H1 (cell line): ENCODE data around the gene CASZ1. TPM values are rescaled to one million over a fixed set of nuclear protein-coding genes. Genes with fewer than 3 reads are reported as not detected.

Experiments used
- CTCF ChIA-PET: fragments of 300-600 bp; sonication (Branson Sonifier 250); formaldehyde crosslinking; loops from one replicate; lab custom pipeline; 2021; ENCODE audit not compliant: partially characterized antibody; lab: Charles Lee
- POLR2A ChIA-PET: fragments of 300-600 bp; sonication (Branson Sonifier 250); formaldehyde crosslinking; loops from one replicate; lab custom pipeline; 2021; ENCODE audit warnings: inconsistent platforms; ENCODE audit not compliant: partially characterized antibody; lab: Charles Lee
- DNase-seq, 2 experiments: peaks; one replicate each; pipeline versions ENCODE4 v3.0.0 to v3.0.0-alpha.2; 2010 to 2022; ENCODE audit warnings: low spot score in 2 of 2, low read depth in 1 of 2, mixed read lengths in 1 of 2
- FAIRE-seq: peaks from 2 replicates; lab custom pipeline; 2011; peaks lifted over from hg19 to GRCh38; lab: Jason Lieb, UNC
- H2AFZ ChIP-seq: 2 replicates; pipeline ENCODE4 v1.8.1; 2012; ENCODE audit warnings: low read length, inconsistent platforms
- H2AK5ac ChIP-seq: 2 replicates; pipeline ENCODE4 v1.6.1; 2013; ENCODE audit warnings: low read depth, low read length
- H2BK120ac ChIP-seq: replicated peaks from 2 replicates; pipeline ENCODE3; 2013; ENCODE audit warnings: low read depth, low read length, inconsistent platforms
- H2BK12ac ChIP-seq: 2 replicates; pipeline ENCODE4 v1.6.1; 2013; ENCODE audit warnings: low read depth, low read length
- H2BK15ac ChIP-seq: 2 replicates; pipeline ENCODE4 v1.6.1; 2013; ENCODE audit warnings: low read length
- H2BK20ac ChIP-seq: 2 replicates; pipeline ENCODE4 v1.6.1; 2013; ENCODE audit warnings: low read length
- H2BK5ac ChIP-seq: 2 replicates; pipeline ENCODE4 v1.6.1; 2013; ENCODE audit warnings: low read depth, low read length
- H3K14ac ChIP-seq: 2 replicates; pipeline ENCODE4 v1.6.1; 2013; ENCODE audit warnings: inconsistent platforms; ENCODE audit not compliant: insufficient read length
- H3K18ac ChIP-seq: 2 replicates; pipeline ENCODE4 v1.6.1; 2013; ENCODE audit warnings: low read length; ENCODE audit errors: extremely low read depth
- H3K23ac ChIP-seq: 2 replicates; pipeline ENCODE4 v1.6.1; 2013; ENCODE audit warnings: inconsistent platforms; ENCODE audit not compliant: insufficient read length
- H3K23me2 ChIP-seq: 2 replicates; pipeline ENCODE4 v1.6.1; 2013; ENCODE audit warnings: low read depth, low read length
- H3K27ac ChIP-seq: 2 replicates; pipeline ENCODE4 v1.6.1; 2011; ENCODE audit warnings: low read depth, low read length, inconsistent platforms
- H3K27me3 ChIP-seq, 4 experiments: replicated peaks in 1 of 4; 1 replicate in 1 of 4; 2 replicates in 3 of 4; pipeline versions ENCODE4 v1.6.1 to v1.8.1; 2011 to 2013; ENCODE audit warnings: low read length in 3 of 4, mild to moderate bottlenecking in 3 of 4, inconsistent platforms in 2 of 4, mixed read lengths in 2 of 4, moderate library complexity in 1 of 4; ENCODE audit not compliant: control insufficient read depth in 3 of 4, insufficient read depth in 3 of 4; ENCODE audit errors: extremely low read depth in 1 of 4
- H3K36me3 ChIP-seq, 4 experiments: 2 replicates each; pipeline versions ENCODE4 v1.6.1 to v1.8.1; 2011 to 2013; ENCODE audit warnings: mild to moderate bottlenecking in 4 of 4, low read length in 3 of 4, moderate library complexity in 2 of 4, control low read depth in 1 of 4, inconsistent platforms in 1 of 4; ENCODE audit not compliant: insufficient read depth in 4 of 4, control insufficient read depth in 2 of 4
- H3K4ac ChIP-seq: replicated peaks from 2 replicates; pipeline ENCODE3; 2013; ENCODE audit warnings: low read length, low read depth, mixed read lengths, inconsistent platforms; ENCODE audit not compliant: insufficient read length
- H3K4me1 ChIP-seq, 4 experiments: replicated peaks in 1 of 4; 1 replicate in 1 of 4; 2 replicates in 3 of 4; pipeline versions ENCODE4 v1.6.1 to v1.8.1; 2011 to 2013; ENCODE audit warnings: low read length in 3 of 4, inconsistent platforms in 2 of 4, mixed read lengths in 1 of 4; ENCODE audit not compliant: insufficient read depth in 4 of 4, control insufficient read depth in 3 of 4
- H3K4me2 ChIP-seq, 2 experiments: 2 replicates each; pipeline versions ENCODE4 v1.6.1 to v1.8.1; 2011 to 2013; ENCODE audit warnings: low read depth in 2 of 2, low read length in 2 of 2, control low read depth in 1 of 2, inconsistent platforms in 1 of 2, mild to moderate bottlenecking in 1 of 2; ENCODE audit not compliant: insufficient read depth in 1 of 2
- H3K4me3 ChIP-seq, 4 experiments: fragments of 200-600, 300-600 bp in 1 of 4; sonication (generic), shearing (Covaris generic), sonication (Bioruptor Twin) in 1 of 4; 2 replicates each; pipeline versions ENCODE4 v1.5.1 to v1.8.1; 2011 to 2016; ENCODE audit warnings: low read length in 4 of 4, low read depth in 3 of 4, control low read depth in 2 of 4, inconsistent platforms in 2 of 4, mild to moderate bottlenecking in 2 of 4, mixed read lengths in 1 of 4, moderate library complexity in 1 of 4; ENCODE audit not compliant: insufficient read depth in 2 of 4; ENCODE audit errors: extremely low read depth in 1 of 4
- H3K56ac ChIP-seq: replicated peaks from 2 replicates; pipeline ENCODE3; 2013; ENCODE audit warnings: low read depth, mild to moderate bottlenecking, mixed read lengths, low read length, inconsistent platforms; ENCODE audit not compliant: insufficient read length
- H3K79me1 ChIP-seq: 2 replicates; pipeline ENCODE4 v1.6.1; 2013; ENCODE audit warnings: low read depth, low read length, control low read depth
- H3K79me2 ChIP-seq, 2 experiments: 2 replicates each; pipeline versions ENCODE4 v1.6.1 to v1.8.1; 2012 to 2013; ENCODE audit warnings: low read length in 2 of 2, mild to moderate bottlenecking in 2 of 2, inconsistent platforms in 1 of 2; ENCODE audit not compliant: insufficient read depth in 2 of 2, control insufficient read depth in 1 of 2
- H3K9ac ChIP-seq, 4 experiments: replicated peaks in 1 of 4; 1 replicate in 1 of 4; 2 replicates in 3 of 4; pipeline versions ENCODE4 v1.6.1 to v1.8.1; 2011 to 2013; ENCODE audit warnings: low read depth in 3 of 4, low read length in 3 of 4, control low read depth in 2 of 4, mild to moderate bottlenecking in 2 of 4, moderate library complexity in 2 of 4, inconsistent platforms in 1 of 4; ENCODE audit errors: extremely low read depth in 1 of 4
- H3K9me3 ChIP-seq, 2 experiments: 2 replicates each; pipeline versions ENCODE4 v1.6.1 to v1.8.1; 2012 to 2013; ENCODE audit warnings: mild to moderate bottlenecking in 2 of 2, moderate library complexity in 2 of 2, control low read depth in 1 of 2, inconsistent platforms in 1 of 2, low read depth in 1 of 2, low read length in 1 of 2, mixed read lengths in 1 of 2; ENCODE audit not compliant: insufficient read depth in 2 of 2
- H4K20me1 ChIP-seq, 2 experiments: replicated peaks in 1 of 2; 2 replicates each; pipeline versions ENCODE3 to v1.8.1; 2011 to 2013; ENCODE audit warnings: inconsistent platforms in 2 of 2, low read length in 2 of 2, mild to moderate bottlenecking in 1 of 2; ENCODE audit not compliant: insufficient read depth in 2 of 2, control insufficient read depth in 1 of 2
- H4K5ac ChIP-seq: 2 replicates; pipeline ENCODE4 v1.6.1; 2013; ENCODE audit warnings: low read length, low read depth, mixed read lengths, inconsistent platforms; ENCODE audit not compliant: insufficient read length
- H4K8ac ChIP-seq: 2 replicates; pipeline ENCODE4 v1.8.0; 2013; ENCODE audit warnings: mild to moderate bottlenecking, moderate library complexity, low read length, inconsistent platforms; ENCODE audit not compliant: insufficient read depth; ENCODE audit errors: extremely low read depth
- H4K91ac ChIP-seq: replicated peaks from 2 replicates; pipeline ENCODE3; 2013; ENCODE audit warnings: low read length, mixed read lengths, inconsistent platforms; ENCODE audit not compliant: insufficient read length
- BCL11A ChIP-seq, 2 experiments: IDR thresholded peaks; one replicate each; pipeline ENCODE4 v1.6.1; 2011; ENCODE audit warnings: low read depth in 2 of 2, low read length in 2 of 2, mild to moderate bottlenecking in 2 of 2
- CREB1 ChIP-seq: IDR thresholded peaks from 2 replicates; pipeline ENCODE4 v1.6.1; 2012; ENCODE audit warnings: inconsistent platforms
- JUN ChIP-seq: IDR thresholded peaks from 2 replicates; pipeline ENCODE4 v1.6.1; 2011; ENCODE audit warnings: low read depth, mild to moderate bottlenecking, improper control_type of control experiment, low read length
- JUND ChIP-seq: IDR thresholded peaks from 2 replicates; pipeline ENCODE4 v1.6.1; 2011; ENCODE audit warnings: mild to moderate bottlenecking, improper control_type of control experiment, low read length
- RBBP5 ChIP-seq: IDR thresholded peaks from 2 replicates; pipeline ENCODE4 v1.7.1; 2012; ENCODE audit warnings: low read depth, mild to moderate bottlenecking, inconsistent platforms, low read length, moderate library complexity, borderline replicate concordance
- SIRT6 ChIP-seq: IDR thresholded peaks from one replicate; pipeline ENCODE4 v1.7.1; 2012; ENCODE audit warnings: low read length, inconsistent platforms
- SP1 ChIP-seq: IDR thresholded peaks from 2 replicates; pipeline ENCODE4 v1.6.1; 2011; ENCODE audit warnings: low read depth, low read length
- SP2 ChIP-seq: IDR thresholded peaks from 2 replicates; pipeline ENCODE4 v1.6.1; 2012; ENCODE audit warnings: mild to moderate bottlenecking, low read length, inconsistent platforms
- SP4 ChIP-seq: IDR thresholded peaks from 2 replicates; pipeline ENCODE4 v1.6.1; 2012; ENCODE audit warnings: low read length, inconsistent platforms
- SUZ12 ChIP-seq: fragments of 200-600 bp; sonication (generic); IDR thresholded peaks from 2 replicates; pipeline ENCODE4 v1.6.1; 2012; ENCODE audit warnings: mild to moderate bottlenecking, inconsistent platforms, low read length, moderate library complexity, mixed read lengths
- TAF7 ChIP-seq: optimal IDR thresholded peaks from 2 replicates; pipeline ENCODE3; 2011; ENCODE audit warnings: low read depth, mild to moderate bottlenecking, inconsistent platforms, low read length, moderate library complexity, borderline replicate concordance
- WGBS, 2 experiments: shearing (Covaris generic) in 1 of 2; methylation state at CpG; one replicate each; pipeline versions ENCODE4 v1.1.6 to v1.1.7; 2013 to 2015; ENCODE audit warnings: low lambda C conversion rate in 2 of 2, mixed read lengths in 2 of 2, inconsistent platforms in 1 of 2, low coverage in 1 of 2, missing lambda C conversion rate in 1 of 2; ENCODE audit not compliant: insufficient replicate concordance in 2 of 2, insufficient coverage in 1 of 2, insufficient read length in 1 of 2; ENCODE audit errors: extremely low coverage in 1 of 2, missing lambda C conversion rate in 1 of 2; 5-methylcytosine and 5-hydroxymethylcytosine counted together
- polyA plus RNA-seq, 7 experiments: library from polyadenylated mRNA; depleted of rRNA in 3 of 7; stranded (reverse) in 5 of 7; unstranded in 2 of 7; fragments of >200 nt in 5 of 7; fragments of 200-250 nt in 2 of 7; gene quantifications; 1 replicate in 5 of 7; 2 replicates in 1 of 7; 4 replicates in 1 of 7; pipeline versions ENCODE4 v1.2.1 to v1.2.3, GENCODE V29; 2011 to 2013; ENCODE audit warnings: missing spikeins in 2 of 7, mixed read lengths in 2 of 7
- total RNA-seq: library from RNA; stranded (reverse); fragmentation: NEBNext Ultra II Directional; extraction: Animal tissue kit (Norgen Biotek cat#: 25700); gene quantifications from 2 replicates; pipeline ENCODE4 v1.2.1, GENCODE V29; 2021
- TF ChIP-seq, protein P1 (sequence below): IDR thresholded peaks from 2 replicates; pipeline ENCODE4 v1.6.1; 2012; ENCODE audit warnings: low read length, inconsistent platforms

The CASZ1 gene
- total and polyA plus RNA-seq, 2 of the 8 experiments (the other 6 are each of a cell fraction or from before 2014, with no cell fraction given), result 4.4 to 7.7 TPM

DNA sequence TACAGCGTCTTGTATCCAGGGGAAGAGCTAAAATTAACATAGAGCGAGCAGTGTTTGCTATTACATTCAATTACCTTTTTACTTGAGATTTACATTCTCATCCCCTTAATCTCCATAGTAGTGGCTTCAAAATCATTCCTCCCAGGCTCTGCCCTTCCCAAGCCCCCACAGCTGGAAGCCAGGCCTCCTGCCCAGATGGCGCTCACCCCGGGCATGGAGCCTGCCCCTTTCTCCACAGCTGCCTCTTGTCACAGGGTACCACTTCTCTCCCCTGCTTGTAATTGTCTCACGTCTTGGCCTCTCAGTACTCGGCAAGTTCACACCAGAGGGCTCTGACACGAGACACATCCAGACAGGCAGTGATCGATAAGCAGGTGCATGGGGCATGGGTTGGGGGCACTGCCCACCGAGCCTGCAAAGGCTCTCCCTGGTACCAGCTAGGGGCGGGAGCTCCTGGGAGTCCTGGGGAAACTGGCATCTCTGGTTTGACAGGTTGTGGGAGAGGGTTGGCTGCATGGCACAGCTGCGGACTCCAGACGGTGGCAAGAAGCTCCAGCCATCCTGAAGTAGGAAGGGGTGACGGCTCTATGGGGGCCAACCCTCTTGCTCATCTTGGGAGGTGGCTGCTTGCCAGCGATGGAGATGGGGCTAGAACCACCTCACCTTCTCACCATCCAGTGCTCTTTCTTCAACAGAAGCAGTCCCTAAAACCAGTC lies 20.1 kb downstream of the CASZ1 start:
- Histone ChIP-seq H3K56ac (no peak overlapping the region), H3K4me2 (no peak overlapping the region), H3K18ac (no peak overlapping the region), H2BK20ac (no peak overlapping the region), H3K79me1 (no peaks in the 10 kb centered on the region; the same call in 1 of the 2 replicates), H3K4me3 (no peak overlapping the region), H3K27me3 (no peaks in the 10 kb centered on the region), H3K23ac (no peak overlapping the region), H3K9me3 (no peaks in the 10 kb centered on the region), H3K14ac (no peak overlapping the region), H4K8ac (no peak overlapping the region), H3K4me1 (peaks cover 0 to 7% (median 0%) of the 10 kb centered on the region in 4 experiments; a peak in 2 of 7 replicates), H3K36me3 (no peaks in the 10 kb centered on the region; a peak in 2 of 8 replicates), H3K79me2 (no peaks in the 10 kb centered on the region), H3K23me2 (peaks cover 11% of the 10 kb centered on the region; the same call in 1 of the 2 replicates), H3K9ac (no peak overlapping the region), H2AFZ (no peak overlapping the region), H4K91ac (no peak overlapping the region), H2BK15ac (no peak overlapping the region), H2BK120ac (no peak overlapping the region), H3K4ac (no peak overlapping the region), H2BK5ac (no peak overlapping the region), H4K5ac (no peak overlapping the region), H3K27ac (no peak overlapping the region), H2AK5ac (no peak overlapping the region), H2BK12ac (no peak overlapping the region), H4K20me1 (peaks cover 0 to 8% of the 10 kb centered on the region in 2 experiments)
- 92% methylated on average over 14 of the region's 14 CpGs; no CpG with 5 or more reads in 1 of the 2 experiments for WGBS, 2 experiments
- no peak for DNase-seq
- POLR2A ChIA-PET, result interaction anchor here (0.6 to 2.0 kb wide), 2 partner anchors 11 to 324 kb away, joined by 3 to 6 read pairs; no protein-coding TSS in a partner anchor
- CTCF ChIA-PET, result interaction anchor here (1.0 to 2.7 kb wide), 7 partner anchors 8 to 43 kb away, joined by 3 to 12 read pairs (median 5); no protein-coding TSS in a partner anchor
- FAIRE-seq, result no peak
- no peak for TF ChIP-seq RBBP5
- TF ChIP-seq JUND, result no peak
- TF ChIP-seq, protein P1, sequence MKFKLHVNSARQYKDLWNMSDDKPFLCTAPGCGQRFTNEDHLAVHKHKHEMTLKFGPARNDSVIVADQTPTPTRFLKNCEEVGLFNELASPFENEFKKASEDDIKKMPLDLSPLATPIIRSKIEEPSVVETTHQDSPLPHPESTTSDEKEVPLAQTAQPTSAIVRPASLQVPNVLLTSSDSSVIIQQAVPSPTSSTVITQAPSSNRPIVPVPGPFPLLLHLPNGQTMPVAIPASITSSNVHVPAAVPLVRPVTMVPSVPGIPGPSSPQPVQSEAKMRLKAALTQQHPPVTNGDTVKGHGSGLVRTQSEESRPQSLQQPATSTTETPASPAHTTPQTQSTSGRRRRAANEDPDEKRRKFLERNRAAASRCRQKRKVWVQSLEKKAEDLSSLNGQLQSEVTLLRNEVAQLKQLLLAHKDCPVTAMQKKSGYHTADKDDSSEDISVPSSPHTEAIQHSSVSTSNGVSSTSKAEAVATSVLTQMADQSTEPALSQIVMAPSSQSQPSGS, result no peak
- TF ChIP-seq SUZ12, result no peak
- no peak for TF ChIP-seq CREB1
- TF ChIP-seq BCL11A (IDR thresholded peaks at IDR 0.05; ENCODE audit: low read depth in 2 of 2, low read length in 2 of 2), result no peak
- no peak for TF ChIP-seq SP4
- no peak for TF ChIP-seq TAF7
- TF ChIP-seq SP1, result no peak
- no peak for TF ChIP-seq SIRT6
- no peak for TF ChIP-seq JUN
- no peak for TF ChIP-seq SP2
